ENCODE measurements around the gene SLC1A7. TPM values are rescaled to one million over a fixed set of nuclear protein-coding genes. Genes with fewer than 3 reads are reported as not detected.

SLC1A7 gene
- polyA plus RNA-seq, 1 donor (not counting 4 experiments of a cell fraction or from before 2014, with no cell fraction given), result not detected

GRCh38 chr1:53135735-53136114 lies 6.7 kb downstream of the SLC1A7 start:
- Histone ChIP-seq H3K4me3 (ENCODE audit: control insufficient read depth in 2 of 3, extremely low read depth in 1 of 3, insufficient read depth in 2 of 3, low read depth in 1 of 3, low read length in 3 of 3) (no peak overlapping the region), H3K79me2 (ENCODE audit: control insufficient read depth, insufficient read depth, low read length) (no peaks in the 10 kb centered on the region), H4K20me1 (ENCODE audit: control insufficient read depth, extremely low read depth, insufficient read depth, low read length) (no peaks in the 10 kb centered on the region), H3K27ac (ENCODE audit: control insufficient read depth, insufficient read depth, low read length) (no peak overlapping the region), H3K4me2 (ENCODE audit: control insufficient read depth, extremely low read depth, insufficient read depth, low read depth, low read length) (no peak overlapping the region), H3K9ac (ENCODE audit: control insufficient read depth, extremely low read depth, insufficient read depth, low read length) (no peak overlapping the region), H3K9me3 (ENCODE audit: control insufficient read depth, low read depth, low read length) (no peaks in the 10 kb centered on the region), H2AFZ (ENCODE audit: control insufficient read depth, low read length) (no peak overlapping the region), H3K9me1 (ENCODE audit: control insufficient read depth, extremely low read depth, insufficient read depth, low read length) (no peaks in the 10 kb centered on the region), H3K4me1 (ENCODE audit: control insufficient read depth, extremely low read depth, insufficient read depth, low read length) (no peaks in the 10 kb centered on the region), H3K27me3 (ENCODE audit: control insufficient read depth, extremely low read depth, insufficient read depth, low read length) (no peaks in the 10 kb centered on the region), H3K36me3 (ENCODE audit: control insufficient read depth in 2 of 2, extremely low read depth in 1 of 2, insufficient read depth in 2 of 2, low read length in 2 of 2) (no peaks in the 10 kb centered on the region)
- DNase-seq (ENCODE audit: low read depth, low spot score) (no peak), FAIRE-seq (no peak)
- TF ChIP-seq CTCF (optimal IDR thresholded peaks at IDR 0.05 in 1 of 3, IDR thresholded peaks at IDR 0.05 in 1 of 3, conservative IDR thresholded peaks at IDR 0.05 in 1 of 3; ENCODE audit: extremely low read depth in 1 of 3, insufficient read depth in 2 of 3, low read length in 3 of 3) (no peak), EZH2 (IDR thresholded peaks at IDR 0.05; ENCODE audit: low read length) (no peak)
- dilution Hi-C loops (cut with MboI; ENCODE audit: extremely low pct_ligation_motif_present, low sequenced_read_pairs), result no loop called here

GRCh38 chr1:53134961-53135734 lies 7.3 kb downstream of the SLC1A7 start:
- no peak for DNase-seq (ENCODE audit: low read depth, low spot score)
- no peak for TF ChIP-seq CTCF (optimal IDR thresholded peaks at IDR 0.05 in 1 of 3, IDR thresholded peaks at IDR 0.05 in 1 of 3, conservative IDR thresholded peaks at IDR 0.05 in 1 of 3; ENCODE audit: extremely low read depth in 1 of 3, insufficient read depth in 2 of 3, low read length in 3 of 3)
- TF ChIP-seq EZH2 (IDR thresholded peaks at IDR 0.05; ENCODE audit: low read length), result no peak
- H3K27me3 ChIP-seq (ENCODE audit: control insufficient read depth, extremely low read depth, insufficient read depth, low read length), result no peaks in the 10 kb centered on the region
- H4K20me1 ChIP-seq (ENCODE audit: control insufficient read depth, extremely low read depth, insufficient read depth, low read length), result no peaks in the 10 kb centered on the region
- no peak overlapping the region for H2AFZ ChIP-seq (ENCODE audit: control insufficient read depth, low read length)
- no peaks in the 10 kb centered on the region for H3K79me2 ChIP-seq (ENCODE audit: control insufficient read depth, insufficient read depth, low read length)
- dilution Hi-C loops (cut with MboI; ENCODE audit: extremely low pct_ligation_motif_present, low sequenced_read_pairs), result no loop called here
- H3K4me2 ChIP-seq (ENCODE audit: control insufficient read depth, extremely low read depth, insufficient read depth, low read depth, low read length), result no peak overlapping the region
- H3K27ac ChIP-seq (ENCODE audit: control insufficient read depth, insufficient read depth, low read length), result no peak overlapping the region
- H3K4me1 ChIP-seq (ENCODE audit: control insufficient read depth, extremely low read depth, insufficient read depth, low read length), result no peaks in the 10 kb centered on the region
- H3K36me3 ChIP-seq (ENCODE audit: control insufficient read depth in 2 of 2, extremely low read depth in 1 of 2, insufficient read depth in 2 of 2, low read length in 2 of 2), result no peaks in the 10 kb centered on the region
- H3K9ac ChIP-seq (ENCODE audit: control insufficient read depth, extremely low read depth, insufficient read depth, low read length), result no peak overlapping the region
- no peaks in the 10 kb centered on the region for H3K9me3 ChIP-seq (ENCODE audit: control insufficient read depth, low read depth, low read length)
- H3K4me3 ChIP-seq (ENCODE audit: control insufficient read depth in 2 of 3, extremely low read depth in 1 of 3, insufficient read depth in 2 of 3, low read depth in 1 of 3, low read length in 3 of 3), result no peak overlapping the region
- FAIRE-seq, result no peak
- no peaks in the 10 kb centered on the region for H3K9me1 ChIP-seq (ENCODE audit: control insufficient read depth, extremely low read depth, insufficient read depth, low read length)

All from keratinocyte (primary cell).